Mesendoderm (in vitro differentiated cells): Measurements from ENCODE around the gene ALOX15B.
"Not testable (repeated sequence)": the region's sequence is repeated elsewhere in the genome, so short reads cannot be mapped to it uniquely, and the experiment has no call there.

Experiments used
- DNase-seq: peaks from one replicate; pipeline ENCODE4 v3.0.0; 2013
- H2AK5ac ChIP-seq: 2 replicates; pipeline ENCODE4 v1.6.1; 2013; ENCODE audit warnings: low read length, inconsistent platforms
- H2BK120ac ChIP-seq: 2 replicates; pipeline ENCODE4 v1.6.1; 2013; ENCODE audit warnings: low read depth, mild to moderate bottlenecking, low read length, moderate library complexity, mixed read lengths
- H2BK15ac ChIP-seq: replicated peaks from 2 replicates; pipeline ENCODE4 v1.6.1; 2013; ENCODE audit warnings: low read depth, mild to moderate bottlenecking, moderate library complexity
- H2BK5ac ChIP-seq: 2 replicates; pipeline ENCODE4 v1.6.1; 2013; ENCODE audit warnings: low read length, inconsistent platforms
- H3K18ac ChIP-seq: 2 replicates; pipeline ENCODE4 v1.6.1; 2013; ENCODE audit warnings: mild to moderate bottlenecking, low read length, mixed read lengths
- H3K23ac ChIP-seq: one replicate; pipeline ENCODE4 v1.6.1; 2013; ENCODE audit warnings: low read length
- H3K27ac ChIP-seq: 2 replicates; pipeline ENCODE4 v1.5.1; 2013; ENCODE audit warnings: low read depth, mild to moderate bottlenecking, inconsistent platforms, low read length, moderate library complexity
- H3K27me3 ChIP-seq: 2 replicates; pipeline ENCODE4 v1.6.1; 2013; ENCODE audit warnings: low read length, control low read depth, mild to moderate bottlenecking, inconsistent platforms; ENCODE audit not compliant: insufficient read depth, poor library complexity
- H3K36me3 ChIP-seq: 2 replicates; pipeline ENCODE4 v1.6.1; 2013; ENCODE audit warnings: low read length, inconsistent platforms; ENCODE audit not compliant: control insufficient read depth, insufficient read depth
- H3K4ac ChIP-seq: one replicate; pipeline ENCODE4 v1.6.1; 2013; ENCODE audit warnings: low read depth, mild to moderate bottlenecking, low read length, moderate library complexity
- H3K4me1 ChIP-seq: 2 replicates; pipeline ENCODE4 v1.6.1; 2013; ENCODE audit warnings: low read depth, low read length, inconsistent platforms; ENCODE audit not compliant: control insufficient read depth
- H3K4me2 ChIP-seq: 2 replicates; pipeline ENCODE4 v1.6.1; 2013; ENCODE audit warnings: low read length
- H3K4me3 ChIP-seq: 2 replicates; pipeline ENCODE4 v1.5.1; 2013; ENCODE audit warnings: mild to moderate bottlenecking, low read length
- H3K56ac ChIP-seq: one replicate; pipeline ENCODE4 v1.6.1; 2013; ENCODE audit warnings: low read length
- H3K79me1 ChIP-seq: 2 replicates; pipeline ENCODE4 v1.6.1; 2013; ENCODE audit warnings: low read length, inconsistent platforms
- H3K79me2 ChIP-seq: 2 replicates; pipeline ENCODE4 v1.6.1; 2013; ENCODE audit warnings: mild to moderate bottlenecking, low read length; ENCODE audit not compliant: control insufficient read depth, insufficient read depth
- H3K9ac ChIP-seq: 2 replicates; pipeline ENCODE4 v1.6.1; 2013; ENCODE audit warnings: low read length, inconsistent platforms
- H4K5ac ChIP-seq: one replicate; pipeline ENCODE4 v1.6.1; 2013; ENCODE audit warnings: low read length
- H4K8ac ChIP-seq: one replicate; pipeline ENCODE4 v1.6.1; 2013; ENCODE audit warnings: low read depth, mild to moderate bottlenecking, control low read depth, low read length, moderate library complexity
- WGBS: extraction: QIAGEN DNeasy Blood & Tissue Kit; methylation state at CpG from one replicate; pipeline ENCODE4 v1.1.7; 2013; ENCODE audit warnings: low lambda C conversion rate, missing lambda C conversion rate; ENCODE audit not compliant: insufficient coverage; ENCODE audit errors: extremely low coverage; 5-methylcytosine and 5-hydroxymethylcytosine counted together

Gene ALOX15B

GRCh38 chr17:8020776-8021564 is 17.9 kb upstream of the ALOX15B start:
- WGBS, result 100% methylated on average over 1 of the region's 9 CpGs
- H3K27me3 ChIP-seq, result no peaks in the 10 kb centered on the region
- DNase-seq, result no peak

GRCh38 chr17:8021565-8022359 is 17.1 kb upstream of the ALOX15B start:
- Histone ChIP-seq H3K23ac (no peak overlapping the region), H3K56ac (no peak overlapping the region), H3K4me1 (no peaks in the 10 kb centered on the region), H3K18ac (no peak overlapping the region), H3K79me1 (no peaks in the 10 kb centered on the region), H4K5ac (no peak overlapping the region), H3K27me3 (no peaks in the 10 kb centered on the region), H3K79me2 (no peaks in the 10 kb centered on the region), H2AK5ac (no peak overlapping the region), H3K4me2 (no peak overlapping the region), H3K9ac (no peak overlapping the region), H2BK5ac (no peak overlapping the region), H3K27ac (no peak overlapping the region), H2BK120ac (no peak overlapping the region), H3K36me3 (no peaks in the 10 kb centered on the region), H4K8ac (no peak overlapping the region), H3K4me3 (no peak overlapping the region), H2BK15ac (no peak overlapping the region), H3K4ac (no peak overlapping the region)
- WGBS, result no CpG with 5 or more reads among the region's 13 CpGs
- DNase-seq, result peak; percentile 37

More at GRCh38 chr17:8020776-8021564, 17.9 kb upstream of the ALOX15B start:
- no peak overlapping the region for H3K4ac ChIP-seq
- H4K8ac ChIP-seq, result no peak overlapping the region
- no peak overlapping the region for H2AK5ac ChIP-seq
- H3K9ac ChIP-seq, result no peak overlapping the region
- no peaks in the 10 kb centered on the region for H3K79me2 ChIP-seq
- H4K5ac ChIP-seq, result no peak overlapping the region
- H3K56ac ChIP-seq, result no peak overlapping the region
- no peak overlapping the region for H3K4me3 ChIP-seq
- no peak overlapping the region for H3K4me2 ChIP-seq
- H3K79me1 ChIP-seq, result no peaks in the 10 kb centered on the region
- no peaks in the 10 kb centered on the region for H3K4me1 ChIP-seq
- no peak overlapping the region for H2BK5ac ChIP-seq
- H3K27ac ChIP-seq, result no peak overlapping the region
- H2BK120ac ChIP-seq, result no peak overlapping the region
- no peak overlapping the region for H3K23ac ChIP-seq
- no peaks in the 10 kb centered on the region for H3K36me3 ChIP-seq
- H3K18ac ChIP-seq, result no peak overlapping the region
- no peak overlapping the region for H2BK15ac ChIP-seq

GRCh38 chr17:8022360-8023003 is 16.4 kb upstream of the ALOX15B start:
- Histone ChIP-seq H3K4me3 (no peak overlapping the region), H4K5ac (no peak overlapping the region), H3K18ac (no peak overlapping the region), H3K4me1 (no peaks in the 10 kb centered on the region), H3K79me2 (no peaks in the 10 kb centered on the region), H3K9ac (no peak overlapping the region), H2BK15ac (no peak overlapping the region), H3K36me3 (no peaks in the 10 kb centered on the region), H2BK5ac (no peak overlapping the region), H3K4me2 (no peak overlapping the region), H3K23ac (no peak overlapping the region), H2AK5ac (no peak overlapping the region), H4K8ac (no peak overlapping the region), H3K4ac (no peak overlapping the region), H3K27ac (no peak overlapping the region), H3K27me3 (no peaks in the 10 kb centered on the region), H2BK120ac (no peak overlapping the region), H3K79me1 (no peaks in the 10 kb centered on the region), H3K56ac (no peak overlapping the region)
- no CpG with 5 or more reads among the region's 4 CpGs for WGBS
- DNase-seq, result peak; percentile 78

- not testable (repeated sequence) for H3K18ac ChIP-seq, H3K4me2 ChIP-seq, H3K27me3 ChIP-seq, H3K4me1 ChIP-seq, H3K23ac ChIP-seq, DNase-seq, H3K4me3 ChIP-seq, H4K5ac ChIP-seq, H3K56ac ChIP-seq, H3K27ac ChIP-seq, H3K9ac ChIP-seq, H3K79me2 ChIP-seq, H3K79me1 ChIP-seq, H3K36me3 ChIP-seq, H2BK5ac ChIP-seq, H2AK5ac ChIP-seq, H4K8ac ChIP-seq, H3K4ac ChIP-seq, H2BK120ac ChIP-seq, H2BK15ac ChIP-seq
- WGBS, result no CpG with 5 or more reads among the region's 6 CpGs
Observed at GRCh38 chr17:8024161-8024560, 14.7 kb upstream of the ALOX15B start.

- H3K9ac ChIP-seq, result no peak overlapping the region
- no peaks in the 10 kb centered on the region for H3K79me2 ChIP-seq
- no peak overlapping the region for H2BK5ac ChIP-seq
- no peak overlapping the region for H3K27ac ChIP-seq
- no peak overlapping the region for H3K4ac ChIP-seq
- no peak overlapping the region for H3K4me3 ChIP-seq
- no peak overlapping the region for H3K18ac ChIP-seq
- no peak for DNase-seq
- H3K23ac ChIP-seq, result no peak overlapping the region
- H3K56ac ChIP-seq, result no peak overlapping the region
- no peak overlapping the region for H2BK15ac ChIP-seq
- H4K8ac ChIP-seq, result no peak overlapping the region
- no peak overlapping the region for H2AK5ac ChIP-seq
- WGBS, result no CpG with 5 or more reads among the region's 9 CpGs
- H3K79me1 ChIP-seq, result no peaks in the 10 kb centered on the region
- H3K4me2 ChIP-seq, result no peak overlapping the region
- H3K4me1 ChIP-seq, result no peaks in the 10 kb centered on the region
- no peak overlapping the region for H2BK120ac ChIP-seq
- H4K5ac ChIP-seq, result no peak overlapping the region
- H3K36me3 ChIP-seq, result no peaks in the 10 kb centered on the region
- no peaks in the 10 kb centered on the region for H3K27me3 ChIP-seq
Observed at GRCh38 chr17:8025176-8025911, 13.5 kb upstream of the ALOX15B start.
